Cerebellar nuclear complex (tissue), 1 donor: ENCODE results near the gene SFMBT2.

Source experiments
- DNase-seq, 2 experiments: peaks; one replicate each; lab custom pipeline; 2025; lab: John Stamatoyannopoulos, UW

SFMBT2 gene

DNA sequence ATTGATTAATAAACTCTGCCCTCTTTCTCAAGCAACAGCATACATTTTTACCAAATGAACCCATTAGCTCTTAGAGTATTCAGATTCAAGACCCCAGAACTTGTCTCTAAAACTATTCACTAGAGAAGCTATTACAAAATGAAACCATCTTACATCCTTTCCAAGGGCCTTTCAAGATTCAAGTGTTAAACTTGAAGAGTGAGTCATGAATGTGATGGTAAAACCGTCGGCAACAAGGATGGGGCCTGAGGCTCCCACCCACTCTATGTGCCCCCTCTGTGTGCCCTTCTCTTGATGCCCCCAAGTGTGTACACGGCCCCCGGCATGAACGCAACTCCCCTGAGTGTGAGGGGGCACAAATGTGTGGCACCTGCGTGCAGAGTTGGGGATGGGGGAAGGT lies 46.4 kb downstream of the SFMBT2 start:
- no peak for DNase-seq

- DNase-seq, result no peak
Measured at GRCh38 chr10:7363700-7364099, 47.1 kb downstream of the SFMBT2 start.

DNA sequence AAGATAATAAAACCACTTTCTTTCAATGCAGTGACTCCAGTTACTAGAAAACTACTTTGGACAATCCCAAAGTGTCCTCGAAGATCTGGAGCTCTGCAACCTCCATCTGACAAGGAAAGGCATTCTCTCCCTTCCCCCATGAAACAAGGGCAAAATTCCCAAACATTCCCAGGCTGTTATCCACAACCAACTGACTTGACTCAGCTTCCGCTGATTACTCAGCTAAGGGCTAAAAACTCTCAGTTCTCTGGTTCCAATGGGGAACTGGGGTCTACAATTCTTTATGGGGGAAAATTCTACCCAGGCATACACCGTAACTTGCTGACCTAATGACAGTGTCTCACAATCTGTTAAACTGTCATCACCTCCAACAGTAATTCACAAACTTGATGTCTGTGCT lies 48.4 kb downstream of the SFMBT2 start:
- no peak for DNase-seq

- DNase-seq, result no peak
Measured at GRCh38 chr10:7361316-7361715, 49.5 kb downstream of the SFMBT2 start.

DNA sequence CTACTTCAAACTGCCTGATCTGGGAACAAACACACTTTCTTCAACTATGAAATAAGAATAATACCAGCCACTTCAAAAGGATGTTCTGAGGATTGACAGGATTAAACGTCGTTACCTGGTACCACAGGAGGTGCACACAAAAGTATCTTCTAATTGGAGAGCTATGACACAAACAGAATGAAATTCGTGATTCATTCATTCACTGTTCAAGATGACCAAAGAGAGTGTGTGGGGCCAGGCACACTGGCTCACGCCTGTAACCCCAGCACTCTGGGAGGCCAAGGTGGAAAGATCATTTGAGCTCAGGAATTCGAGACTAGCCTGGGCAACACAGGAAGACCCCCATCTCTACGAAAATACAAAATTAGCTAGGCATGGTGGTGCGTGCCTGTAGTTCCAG lies 50.9 kb downstream of the SFMBT2 start:
- DNase-seq, result no peak

DNA sequence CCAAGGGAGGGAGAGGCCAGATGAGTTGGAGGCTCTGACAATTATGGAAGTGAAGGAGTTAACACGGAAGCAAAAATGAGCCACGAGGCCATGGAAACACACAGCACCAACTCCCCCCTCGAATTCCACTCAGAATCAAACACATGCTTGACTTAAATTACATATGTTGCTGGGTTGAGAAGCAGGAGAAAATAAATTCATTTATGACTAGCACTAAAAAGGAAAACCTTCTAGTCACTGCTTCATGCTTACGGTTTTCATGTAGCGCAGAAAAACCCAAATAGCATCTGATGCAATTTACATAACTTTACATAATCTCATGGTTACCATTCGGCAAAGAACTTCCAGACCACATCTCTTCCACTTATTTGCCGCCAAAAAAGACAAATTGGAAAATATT lies 51.5 kb downstream of the SFMBT2 start:
- no peak for DNase-seq

DNA sequence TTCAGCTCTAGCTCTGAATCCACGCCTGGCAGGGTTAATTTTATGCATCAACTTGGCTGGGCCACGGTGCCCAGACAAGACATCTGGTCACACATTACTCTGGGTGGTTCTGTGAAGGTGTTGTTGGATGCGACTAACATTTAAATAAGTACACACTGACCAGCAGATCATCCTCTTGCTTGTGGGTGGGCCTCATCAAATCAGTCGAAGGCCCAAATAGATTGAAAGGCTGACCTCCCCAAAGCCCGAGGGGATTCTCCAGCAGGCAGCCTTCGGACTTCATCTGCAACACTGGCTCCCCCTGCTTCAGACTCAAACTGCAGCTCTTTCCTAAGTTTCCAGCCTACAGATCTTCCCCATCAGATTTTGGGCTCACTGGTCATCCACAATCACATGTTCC lies 53.6 kb downstream of the SFMBT2 start:
- DNase-seq, result no peak

DNA sequence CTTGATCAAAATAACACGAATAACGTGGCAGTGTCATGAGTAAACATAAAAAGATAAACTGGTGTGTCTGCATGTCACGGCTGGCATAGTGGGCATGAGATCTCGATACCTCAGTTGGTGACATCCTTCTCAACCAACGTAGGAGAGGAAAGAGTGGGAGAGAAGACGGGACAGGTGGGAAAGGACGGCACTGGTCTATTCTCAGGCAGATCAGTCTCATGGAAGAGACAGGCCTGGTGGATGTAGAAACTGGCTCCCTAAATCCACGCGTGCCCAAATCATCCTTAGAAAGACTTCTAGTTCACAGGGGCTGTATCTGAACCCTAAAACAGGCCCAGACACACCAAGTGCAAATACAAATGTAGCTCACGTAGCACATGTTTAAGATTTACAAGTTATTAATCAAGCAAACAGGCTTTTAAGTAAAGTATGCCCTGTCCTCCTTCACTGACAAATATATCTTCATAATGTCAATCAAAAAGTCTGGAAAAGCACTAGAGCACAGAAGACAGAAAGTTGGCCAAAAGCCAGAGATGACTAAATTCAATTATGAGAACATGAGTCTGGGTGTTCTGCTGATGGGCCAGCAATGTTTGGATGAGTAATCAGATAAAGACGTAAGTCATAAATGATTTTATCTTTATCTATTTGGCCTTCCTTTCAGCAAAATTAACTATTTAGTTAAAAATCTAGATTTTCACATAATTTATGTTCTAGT lies 56.3 kb downstream of the SFMBT2 start:
- no peak for DNase-seq

DNA sequence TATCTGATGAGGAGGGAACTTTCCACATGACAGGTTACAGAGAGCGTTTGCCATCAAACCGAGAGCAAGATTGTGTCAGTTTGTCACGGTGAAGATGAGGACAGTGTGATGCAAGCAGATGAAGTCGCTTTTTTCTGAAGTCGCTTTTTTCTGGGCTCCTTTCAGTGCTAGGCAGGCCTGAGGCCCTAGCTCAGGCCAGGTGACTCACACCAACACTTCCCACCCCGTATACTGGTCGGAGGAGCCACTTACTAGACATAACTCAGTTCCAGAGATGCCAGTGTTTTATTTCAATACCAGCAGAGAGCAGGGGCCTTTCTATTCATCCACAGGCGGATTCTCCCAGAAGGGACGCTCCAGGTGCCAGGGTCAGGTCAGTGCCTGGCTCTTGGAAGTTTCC lies 58.9 kb downstream of the SFMBT2 start:
- DNase-seq, result no peak

GRCh38 chr10:7350541-7351195 lies 60.2 kb downstream of the SFMBT2 start:
- no peak for DNase-seq

DNA sequence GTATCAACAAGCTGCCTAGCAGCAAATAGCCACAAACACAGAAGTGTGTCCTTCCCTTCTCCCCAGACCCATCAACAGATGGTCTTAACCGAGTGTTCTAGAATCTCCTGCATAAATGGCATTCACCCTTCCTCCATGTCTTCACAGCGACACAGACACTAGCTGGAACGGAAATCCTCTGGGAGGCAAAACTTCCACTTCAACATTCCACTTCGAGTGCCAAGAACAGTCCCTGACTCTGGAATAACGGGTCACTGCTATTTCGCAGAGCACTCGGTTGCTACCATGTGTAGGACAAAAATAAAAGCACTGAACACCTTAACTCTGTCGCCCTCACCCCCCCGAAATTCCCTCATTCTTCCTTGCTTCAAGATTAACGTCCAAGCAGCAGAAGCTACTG lies 65.1 kb downstream of the SFMBT2 start:
- DNase-seq, result no peak

GRCh38 chr10:7343040-7343439 lies 67.8 kb downstream of the SFMBT2 start:
- DNase-seq, result no peak

DNA sequence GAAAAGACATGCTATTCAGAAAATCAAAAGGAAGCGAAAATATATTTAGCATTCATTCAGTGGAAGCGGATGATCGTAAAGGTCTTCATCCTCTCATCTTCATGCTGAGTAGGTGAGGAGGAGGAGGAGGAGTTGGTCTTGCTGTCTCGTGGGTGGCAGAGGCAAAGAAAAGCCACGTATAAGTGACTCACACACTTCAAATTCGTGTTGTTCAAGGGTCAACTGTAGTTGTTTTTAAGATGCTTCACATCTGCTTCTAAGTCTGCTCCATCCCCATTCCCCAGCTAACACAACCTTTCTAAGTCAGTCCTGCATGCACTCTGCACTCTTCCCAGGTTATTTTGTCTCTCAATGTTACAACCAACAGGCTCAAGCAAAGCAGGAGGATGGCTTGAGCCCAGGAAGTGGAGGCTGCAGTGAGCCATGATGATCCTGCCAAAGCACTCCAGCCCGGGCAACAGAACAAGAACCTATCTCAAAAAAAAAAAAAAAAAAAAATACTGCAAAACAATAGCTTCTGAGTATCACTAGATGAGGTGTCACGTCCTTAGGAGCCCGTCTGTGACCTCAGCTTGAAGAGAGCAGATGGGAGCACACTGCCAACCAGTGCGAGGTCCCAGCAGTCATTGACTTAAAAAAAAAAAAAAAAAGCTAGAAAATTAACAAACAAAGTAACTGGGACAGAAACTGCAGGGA lies 70.5 kb downstream of the SFMBT2 start:
- DNase-seq, result no peak

GRCh38 chr10:7339510-7339909 lies 71.3 kb downstream of the SFMBT2 start:
- DNase-seq, result no peak

DNA sequence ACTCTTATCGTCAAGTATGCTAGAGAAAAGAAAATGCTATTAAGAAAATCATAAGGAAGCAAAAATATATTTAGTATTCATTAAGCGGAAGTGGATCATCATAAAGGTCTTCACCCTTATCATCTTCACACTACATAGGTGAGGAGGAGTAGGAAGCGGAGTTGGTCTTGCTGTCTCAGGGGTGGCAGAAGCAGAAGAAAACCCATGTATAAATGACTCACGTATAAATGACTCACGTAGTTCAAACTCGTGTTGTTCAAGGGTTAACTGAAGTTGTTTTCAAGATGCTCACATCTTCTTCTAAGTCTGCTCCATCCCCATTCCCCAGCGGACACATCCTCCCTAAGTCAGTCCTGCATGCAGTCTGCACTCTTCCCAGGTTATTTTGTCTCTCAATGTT lies 72.4 kb downstream of the SFMBT2 start:
- DNase-seq, result no peak

GRCh38 chr10:7337431-7338171 lies 73.2 kb downstream of the SFMBT2 start:
- no peak for DNase-seq

DNA sequence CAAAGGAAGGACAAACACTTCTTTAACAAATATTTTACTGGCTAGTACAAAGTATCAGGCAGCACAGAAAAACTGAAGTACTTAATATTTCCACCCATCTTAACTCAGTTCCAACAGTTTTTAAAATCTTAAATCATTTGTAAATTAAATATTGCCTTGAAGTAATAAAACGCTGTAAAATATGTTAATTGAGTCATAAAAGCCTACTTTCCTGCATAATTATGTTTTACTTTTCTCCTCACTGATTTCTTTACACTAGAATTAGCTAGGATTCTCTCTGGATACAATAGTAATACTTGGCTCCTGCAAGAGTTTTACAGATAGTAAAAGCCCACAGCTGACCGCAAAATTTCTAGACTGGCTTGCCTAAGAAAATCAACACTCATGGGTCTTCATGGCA lies 74.9 kb downstream of the SFMBT2 start:
- DNase-seq, result no peak

- no peak for DNase-seq
Measured at GRCh38 chr10:7334642-7334964, 76.2 kb downstream of the SFMBT2 start.

DNA sequence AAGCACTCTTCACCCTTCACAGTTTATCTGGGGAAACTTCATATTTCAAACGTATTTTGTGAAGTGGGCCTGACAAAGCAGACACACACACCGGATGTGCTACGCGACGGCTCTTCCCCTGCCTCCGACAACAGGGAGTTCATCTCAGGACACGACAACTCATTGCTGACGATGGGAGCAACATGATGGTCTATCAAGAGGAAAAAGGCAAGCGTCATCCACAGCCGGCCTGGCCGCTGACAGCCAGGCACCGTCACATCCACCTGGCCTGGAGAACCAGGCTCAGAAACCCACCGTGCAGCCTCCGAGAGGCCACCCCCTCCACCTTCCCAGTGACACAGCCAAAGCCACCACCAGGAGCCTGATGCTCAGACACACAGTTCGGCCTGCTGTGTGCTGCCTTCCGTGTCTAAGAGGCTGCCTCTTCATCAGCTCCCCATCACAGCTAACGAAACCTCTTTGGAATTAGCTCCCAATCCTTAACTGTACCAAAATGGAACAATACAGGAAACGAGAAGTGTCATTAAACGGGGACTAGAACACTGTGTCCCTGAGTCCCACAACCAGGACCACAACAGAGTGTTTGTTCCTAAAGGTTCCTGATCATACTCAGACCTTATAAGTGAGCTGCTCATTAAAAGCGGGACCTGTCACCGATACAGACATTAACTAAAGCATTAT lies 76.7 kb downstream of the SFMBT2 start:
- DNase-seq, result no peak

DNA sequence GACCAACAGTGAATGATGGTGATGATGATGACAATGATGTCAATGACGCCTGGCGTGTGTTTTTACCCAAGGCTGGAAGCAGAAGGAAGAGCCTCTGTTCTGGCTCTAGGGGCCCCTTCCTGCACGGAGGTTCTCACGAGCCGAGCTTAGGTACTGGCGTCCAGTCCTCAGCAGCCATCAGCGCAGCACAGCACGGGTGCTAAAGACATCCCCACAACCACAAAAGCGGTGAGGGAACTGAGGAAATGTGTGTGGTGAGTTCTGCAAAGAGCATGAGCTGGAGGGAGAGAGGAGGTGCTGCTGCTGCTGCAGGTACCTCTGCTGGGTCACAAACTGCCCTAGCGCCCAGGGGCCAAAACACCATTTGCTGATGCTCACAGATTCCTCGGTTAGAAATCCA lies 81.6 kb downstream of the SFMBT2 start:
- DNase-seq, result no peak

GRCh38 chr10:7327885-7328284 lies 82.9 kb downstream of the SFMBT2 start:
- DNase-seq, result no peak

- DNase-seq, result no peak
Measured at GRCh38 chr10:7322623-7323022, 88.2 kb downstream of the SFMBT2 start.
